ENCODE data around the gene IP6K1.
"Not testable (repeated sequence)": the region's sequence is repeated elsewhere in the genome, so short reads cannot be mapped to it uniquely, and the experiment has no call there.

DNA sequence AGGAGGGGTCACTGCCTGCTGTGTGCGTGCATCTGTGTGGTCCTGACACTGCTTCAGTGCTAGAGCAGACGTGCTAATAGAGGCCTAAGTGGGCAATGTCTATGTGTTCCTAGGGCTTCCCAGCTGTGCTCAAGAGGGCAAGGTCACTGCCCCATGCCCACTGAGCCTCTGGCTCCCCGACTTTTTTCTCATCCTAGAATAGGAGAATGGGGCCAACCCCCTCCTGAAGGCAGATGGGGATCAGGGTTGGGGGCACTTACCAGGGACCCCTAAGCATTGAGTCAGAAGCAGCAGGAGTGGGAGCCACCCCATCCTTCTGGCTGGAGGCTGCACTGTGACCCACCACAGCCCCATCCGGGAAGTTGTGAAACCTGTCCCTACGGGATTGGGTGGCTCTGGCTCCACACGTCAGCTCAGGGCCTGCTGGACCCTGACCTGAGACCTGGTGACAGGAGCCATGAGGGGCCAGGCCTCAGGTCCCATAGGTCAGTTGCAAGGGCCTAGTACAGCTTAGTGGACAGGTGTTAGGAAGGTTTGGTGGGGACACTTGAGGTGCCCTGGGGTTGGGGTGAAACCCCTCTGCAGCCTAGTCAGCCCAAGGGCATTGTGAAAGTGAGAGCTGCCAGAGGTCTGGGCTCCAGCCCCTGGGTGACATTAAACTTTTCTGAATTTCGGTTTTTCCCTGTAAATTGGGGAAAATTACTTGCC, 97.8 kb downstream of the IP6K1 start:
- TF ChIP-seq, protein P1, sequence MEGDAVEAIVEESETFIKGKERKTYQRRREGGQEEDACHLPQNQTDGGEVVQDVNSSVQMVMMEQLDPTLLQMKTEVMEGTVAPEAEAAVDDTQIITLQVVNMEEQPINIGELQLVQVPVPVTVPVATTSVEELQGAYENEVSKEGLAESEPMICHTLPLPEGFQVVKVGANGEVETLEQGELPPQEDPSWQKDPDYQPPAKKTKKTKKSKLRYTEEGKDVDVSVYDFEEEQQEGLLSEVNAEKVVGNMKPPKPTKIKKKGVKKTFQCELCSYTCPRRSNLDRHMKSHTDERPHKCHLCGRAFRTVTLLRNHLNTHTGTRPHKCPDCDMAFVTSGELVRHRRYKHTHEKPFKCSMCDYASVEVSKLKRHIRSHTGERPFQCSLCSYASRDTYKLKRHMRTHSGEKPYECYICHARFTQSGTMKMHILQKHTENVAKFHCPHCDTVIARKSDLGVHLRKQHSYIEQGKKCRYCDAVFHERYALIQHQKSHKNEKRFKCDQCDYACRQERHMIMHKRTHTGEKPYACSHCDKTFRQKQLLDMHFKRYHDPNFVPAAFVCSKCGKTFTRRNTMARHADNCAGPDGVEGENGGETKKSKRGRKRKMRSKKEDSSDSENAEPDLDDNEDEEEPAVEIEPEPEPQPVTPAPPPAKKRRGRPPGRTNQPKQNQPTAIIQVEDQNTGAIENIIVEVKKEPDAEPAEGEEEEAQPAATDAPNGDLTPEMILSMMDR (IDR thresholded peaks at IDR 0.05), result not testable (repeated sequence)
- peak; percentile 89 for TF ChIP-seq POLR2A (IDR thresholded peaks at IDR 0.05)
